Measurements from ENCODE around the gene FHIT.

- TF ChIP-seq POLR2A (IDR thresholded peaks at IDR 0.05; ENCODE audit: low read depth, low read length), result no peak
- TF ChIP-seq TAF1 (IDR thresholded peaks at IDR 0.05; ENCODE audit: borderline replicate concordance, low read depth, low read length), result no peak
- TF ChIP-seq POLR2AphosphoS5 (IDR thresholded peaks at IDR 0.05; ENCODE audit: low read depth, low read length), result no peak
Observed at GRCh38 chr3:60015032-60015705, 1236.1 kb downstream of the FHIT start.

Data from GM12892 (cell line).